Fibroblast of skin of abdomen (primary cell): ENCODE measurements around the gene CFAP299.

Experiments
- DNase-seq: peaks from one replicate; pipeline ENCODE4 v3.0.0-alpha.2; 2013

CFAP299 gene

DNA sequence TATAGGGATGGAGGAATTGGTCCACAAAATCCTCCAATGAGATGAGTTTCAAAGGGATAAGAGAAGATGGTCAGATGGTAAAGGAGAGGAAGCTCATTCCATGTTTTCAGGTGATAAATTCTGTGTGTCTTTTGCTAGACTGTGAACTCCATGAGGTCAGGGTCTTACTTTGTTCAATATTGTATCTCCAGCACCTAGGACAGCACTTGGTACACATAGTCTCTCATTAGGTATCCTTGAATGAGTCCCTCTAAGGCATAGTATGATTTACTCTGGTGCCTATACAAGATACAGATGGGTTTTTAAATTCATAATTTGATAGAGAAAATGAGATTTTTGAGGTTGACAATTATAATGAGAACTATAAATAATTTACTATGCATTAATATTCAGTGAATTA lies 510.7 kb downstream of the CFAP299 start:
- DNase-seq = no peak

GRCh38 chr4:80852061-80852460 lies 516.5 kb downstream of the CFAP299 start:
- no peak for DNase-seq

- no peak for DNase-seq
These were observed 538.0 kb downstream of the CFAP299 start for GRCh38 chr4:80873571-80873970.

DNA sequence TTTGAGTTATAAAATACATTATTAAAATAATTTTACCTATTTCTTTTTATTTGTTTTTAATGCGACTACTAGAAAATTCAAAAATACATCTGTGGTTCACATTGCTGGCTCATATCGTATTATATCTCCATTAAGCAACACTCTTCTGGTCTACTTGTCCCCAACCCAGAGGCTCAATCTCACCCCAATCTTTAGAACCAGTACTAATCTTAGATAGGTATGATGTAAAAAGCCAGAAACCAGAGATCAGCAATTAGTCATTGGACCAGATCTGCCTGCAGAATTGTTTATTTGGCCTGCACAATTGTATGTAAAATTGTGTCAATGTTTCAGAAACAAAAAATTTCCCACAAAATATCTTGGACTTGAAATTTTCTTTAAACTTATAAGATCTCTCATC lies 539.4 kb downstream of the CFAP299 start:
- no peak for DNase-seq

- no peak for DNase-seq
These were observed 540.1 kb downstream of the CFAP299 start for GRCh38 chr4:80875642-80876041.

DNA sequence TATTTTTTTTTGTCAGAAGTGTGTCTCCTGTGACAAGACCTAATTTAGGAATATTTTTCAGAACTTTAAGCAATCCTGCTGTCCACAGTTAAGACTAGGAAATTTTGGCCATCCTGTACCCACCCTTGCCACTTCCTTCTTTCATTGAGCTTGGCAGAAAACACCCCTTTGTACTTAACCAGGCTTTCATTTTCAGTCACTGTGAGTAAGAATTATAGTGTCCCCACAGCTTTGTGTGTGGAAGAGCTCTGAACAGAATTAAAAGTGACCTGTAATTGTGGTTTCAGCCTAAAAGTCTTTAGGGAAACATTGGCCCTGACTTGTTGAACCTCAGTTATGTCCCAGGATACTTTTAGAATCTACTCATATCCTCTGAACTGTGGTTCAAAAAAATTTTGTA lies 541.3 kb downstream of the CFAP299 start:
- peak; percentile 8 for DNase-seq

GRCh38 chr4:80878218-80878617 lies 542.7 kb downstream of the CFAP299 start:
- no peak for DNase-seq

DNA sequence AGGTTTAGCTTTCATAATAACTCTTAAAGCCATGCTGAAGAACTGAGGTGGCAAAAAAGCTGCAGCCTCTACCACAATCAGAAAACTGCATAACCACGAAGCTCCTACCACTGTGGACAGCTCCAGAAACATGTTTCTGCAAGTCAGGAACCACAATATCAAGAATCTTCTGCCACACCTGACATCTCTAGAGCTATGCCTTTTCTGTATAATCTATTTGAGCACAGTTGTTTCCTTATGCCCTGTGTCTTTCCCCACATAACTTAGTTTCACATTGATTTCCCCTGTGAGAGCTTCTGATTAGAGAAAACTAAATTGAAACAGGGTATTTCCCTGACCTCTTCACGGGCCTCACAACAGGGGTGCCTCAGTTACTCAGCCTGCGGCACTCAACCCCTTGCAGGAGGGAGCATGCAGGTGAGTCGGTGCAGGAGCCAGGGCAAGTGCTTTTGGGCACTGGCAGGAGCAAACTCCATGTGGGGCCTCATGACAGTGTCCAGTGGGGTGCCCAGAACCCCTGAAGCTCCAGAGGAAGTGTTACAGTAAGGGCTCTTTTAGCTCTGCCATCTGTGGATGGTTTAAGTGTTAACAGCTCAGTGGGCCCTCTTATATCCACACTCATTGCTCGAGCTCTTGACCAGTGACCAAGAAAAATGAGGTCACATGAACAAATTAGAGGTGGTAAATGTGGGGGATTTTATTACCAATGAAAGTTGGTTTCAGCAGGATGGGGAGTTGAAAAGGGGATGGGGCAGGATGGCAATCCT lies 562.2 kb downstream of the CFAP299 start:
- DNase-seq = no peak

- no peak for DNase-seq
These were observed 565.4 kb downstream of the CFAP299 start for GRCh38 chr4:80900908-80901307.

DNA sequence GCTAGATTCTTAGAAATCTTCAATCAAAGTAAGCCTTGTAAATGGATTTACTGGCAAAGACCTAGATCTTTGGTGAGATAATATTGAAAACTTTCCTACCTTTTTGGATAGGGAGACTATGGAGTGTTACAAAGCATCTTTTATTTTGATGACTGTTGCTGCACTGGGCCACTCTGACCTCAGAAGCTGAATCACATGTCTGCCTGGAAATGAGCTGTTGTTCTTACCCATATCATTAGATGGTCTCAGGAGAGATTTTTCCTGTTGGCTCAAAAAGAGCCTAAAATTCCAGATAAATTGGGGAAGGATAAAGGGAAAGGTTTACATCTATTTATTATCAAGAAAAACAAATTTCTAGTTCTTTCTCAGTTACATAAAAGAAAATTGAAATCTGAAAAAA lies 567.5 kb downstream of the CFAP299 start:
- DNase-seq = no peak

DNA sequence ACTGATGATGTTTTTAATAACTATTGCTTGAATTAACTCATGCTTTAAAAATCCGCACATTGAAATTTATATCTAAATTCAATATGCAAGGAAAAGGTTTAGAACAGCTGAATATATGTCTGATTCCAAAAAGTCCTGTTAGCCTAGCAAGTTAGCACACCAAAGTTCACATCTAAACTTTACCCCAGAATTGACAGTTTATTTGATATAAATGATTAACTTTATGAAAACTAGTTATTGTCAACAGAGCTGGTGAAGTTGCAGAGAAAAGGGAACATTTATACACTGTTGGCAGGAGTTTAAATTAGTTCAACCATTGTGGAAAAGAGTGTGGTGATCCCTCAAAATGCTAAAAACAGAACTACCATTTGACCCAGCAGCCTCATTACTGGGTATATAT lies 574.4 kb downstream of the CFAP299 start:
- no peak for DNase-seq

DNA sequence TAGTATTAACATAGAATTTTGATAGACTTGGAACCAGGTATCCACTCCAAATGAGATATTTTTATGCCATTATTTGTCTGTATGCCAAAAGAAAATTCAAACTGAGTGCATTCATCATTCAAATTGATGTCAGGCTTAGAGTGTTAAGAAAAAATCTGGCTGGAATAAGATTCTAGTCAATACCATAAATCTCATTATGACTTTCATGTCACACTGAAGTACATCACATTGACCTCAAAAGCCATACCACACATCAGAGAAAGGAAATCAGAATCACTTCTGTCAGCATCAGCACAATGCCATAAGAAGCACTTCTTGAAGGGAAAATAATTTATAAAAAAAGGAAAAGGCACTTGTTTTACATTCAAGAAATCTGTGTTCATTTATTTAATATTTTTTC lies 575.9 kb downstream of the CFAP299 start:
- DNase-seq = no peak

DNA sequence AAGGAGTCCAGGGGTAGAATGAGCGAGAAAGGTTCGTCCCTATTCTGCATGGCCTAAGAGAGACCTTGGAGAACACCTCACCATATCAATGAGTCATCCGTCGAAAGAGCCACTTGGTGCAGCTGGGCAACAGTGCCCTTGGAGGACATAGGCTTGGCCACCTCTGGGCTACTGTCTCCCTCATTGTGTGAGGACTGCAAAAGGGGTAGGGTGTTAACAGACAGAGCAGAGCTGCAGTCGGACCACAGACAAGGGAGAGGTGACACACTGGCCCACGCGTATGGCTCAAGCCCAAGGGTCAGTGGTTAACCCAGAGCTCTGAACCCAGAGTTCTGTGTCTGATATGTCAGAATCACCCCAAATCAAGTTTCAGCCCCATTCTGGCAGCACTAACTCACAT lies 576.8 kb downstream of the CFAP299 start:
- no peak for DNase-seq

GRCh38 chr4:80913381-80913780 lies 577.9 kb downstream of the CFAP299 start:
- no peak for DNase-seq

DNA sequence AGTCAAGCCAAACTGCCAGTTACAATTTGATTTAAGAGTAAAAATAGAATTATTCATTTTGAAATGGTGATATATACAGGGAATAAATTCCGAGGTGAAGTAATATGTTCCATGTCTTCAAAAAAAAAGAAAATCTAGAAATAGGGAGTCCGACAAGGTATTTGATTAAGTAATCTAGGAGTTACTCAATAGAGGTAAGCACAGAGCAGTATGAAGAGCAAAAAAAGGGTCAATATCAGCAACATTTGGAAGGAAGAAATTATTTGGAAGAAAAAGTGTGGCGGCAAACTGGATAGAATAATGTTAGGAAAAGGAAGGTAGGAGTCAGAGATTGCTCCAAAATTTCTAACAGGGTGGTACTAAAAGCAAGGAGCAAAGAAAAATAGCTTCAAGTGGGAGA lies 581.2 kb downstream of the CFAP299 start:
- DNase-seq = no peak

- DNase-seq = peak; percentile 39
These were observed 582.5 kb downstream of the CFAP299 start for GRCh38 chr4:80918004-80918403.

DNA sequence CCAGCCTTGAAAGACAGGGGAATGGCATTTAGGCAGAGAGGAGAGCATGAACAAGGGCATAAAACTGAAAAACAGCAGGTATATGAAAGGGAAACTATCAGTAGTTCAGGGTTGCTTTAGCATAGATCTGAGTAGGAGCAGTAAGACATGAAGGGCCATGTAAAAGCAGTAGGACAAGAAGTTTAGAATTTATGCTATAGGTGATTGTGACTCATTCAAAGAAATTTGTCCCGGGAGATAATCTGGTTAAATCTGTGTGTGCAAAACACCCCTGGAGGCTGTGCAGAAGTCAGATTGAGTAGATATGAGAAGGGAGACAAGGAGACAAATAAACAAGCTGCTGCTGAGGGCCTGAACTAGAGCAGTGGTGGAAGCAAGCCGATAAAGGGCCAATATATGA lies 585.9 kb downstream of the CFAP299 start:
- no peak for DNase-seq

- DNase-seq = no peak
These were observed 587.4 kb downstream of the CFAP299 start for GRCh38 chr4:80922941-80923340.

GRCh38 chr4:80925293-80925692 lies 589.8 kb downstream of the CFAP299 start:
- no peak for DNase-seq

GRCh38 chr4:80926446-80926845 lies 590.9 kb downstream of the CFAP299 start:
- DNase-seq = peak; percentile 10

GRCh38 chr4:80926891-80927290 lies 591.4 kb downstream of the CFAP299 start:
- no peak for DNase-seq

DNA sequence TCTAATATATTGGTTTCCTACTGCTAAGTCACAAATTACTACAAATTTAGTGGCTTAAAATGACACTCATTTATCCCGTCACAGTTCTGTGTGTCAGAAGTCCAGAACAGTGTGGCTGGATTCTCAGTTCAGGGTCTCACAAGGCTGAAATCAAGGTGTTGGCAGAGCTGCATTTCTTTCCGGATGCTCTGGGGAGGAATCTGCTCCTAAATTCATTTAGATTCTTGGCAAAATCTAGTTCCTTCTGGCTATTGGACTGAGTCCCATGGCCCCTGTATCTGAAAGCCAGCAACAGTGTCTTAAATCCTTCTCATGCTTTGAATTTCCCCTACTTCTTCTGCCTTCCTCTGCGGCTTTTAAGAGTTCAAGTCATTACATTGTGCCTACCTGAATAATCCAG lies 591.9 kb downstream of the CFAP299 start:
- DNase-seq = no peak

DNA sequence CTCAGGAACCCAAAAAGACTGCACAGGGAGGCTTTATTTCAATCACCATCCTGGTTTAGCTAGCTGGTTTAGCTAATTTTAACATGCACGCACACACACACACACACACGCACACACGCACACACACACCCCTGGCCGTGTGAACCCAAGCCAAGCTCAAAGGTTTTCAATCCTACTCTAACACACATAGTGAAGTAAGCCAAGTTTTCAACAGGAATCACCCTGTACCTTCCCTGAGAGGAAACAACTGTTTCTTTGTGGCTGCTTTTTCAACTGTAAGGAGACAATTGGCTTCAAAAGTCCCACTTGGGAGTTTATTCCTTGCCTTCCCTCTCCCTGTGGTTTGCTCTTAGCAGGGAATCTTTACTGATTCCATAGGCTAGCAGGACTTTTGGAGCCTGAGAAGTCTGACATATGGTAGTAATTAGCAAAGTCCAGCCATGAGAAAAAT lies 596.1 kb downstream of the CFAP299 start:
- DNase-seq = peak; percentile 80

DNA sequence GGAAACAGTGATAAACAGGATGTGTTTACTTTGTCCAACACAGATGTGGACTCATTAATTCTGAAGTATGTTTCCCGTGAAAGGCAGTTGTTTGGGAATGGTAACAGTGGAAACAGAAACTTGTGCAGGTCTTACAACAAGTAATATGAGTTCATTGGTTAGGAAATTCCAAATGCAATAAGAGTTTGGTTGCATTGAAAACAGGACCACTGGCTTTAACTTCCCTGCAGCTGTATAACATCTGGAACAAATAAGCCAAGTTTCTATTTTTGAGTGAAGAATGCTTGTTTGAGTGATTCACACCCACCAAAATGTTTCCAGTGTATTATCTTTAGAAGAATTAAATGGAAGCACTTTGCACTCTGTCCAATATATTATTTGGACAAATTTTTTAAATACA lies 612.6 kb downstream of the CFAP299 start:
- peak; percentile 63 for DNase-seq

DNA sequence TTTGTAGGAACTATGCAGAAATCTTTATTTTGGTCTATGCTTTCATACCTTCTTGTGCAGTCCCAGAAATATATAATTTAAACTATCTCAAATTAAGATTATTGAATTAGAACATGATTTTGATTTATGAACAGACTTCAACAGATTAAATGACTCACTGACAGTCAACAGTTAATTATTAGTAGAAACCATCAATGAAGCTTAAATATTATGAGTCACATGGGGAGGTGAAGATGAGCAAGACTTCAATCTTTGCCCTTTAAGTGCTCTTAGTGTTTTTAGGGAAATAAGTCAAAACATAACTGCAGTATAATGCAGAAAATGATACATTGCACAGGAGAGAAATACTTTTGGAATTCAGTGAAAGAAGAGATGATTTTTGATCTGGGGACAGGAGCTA lies 613.5 kb downstream of the CFAP299 start:
- DNase-seq = peak; percentile 42
